ENCODE results near the gene PIK3R3. TPM values are rescaled to one million over a fixed set of nuclear protein-coding genes. Genes with fewer than 3 reads are reported as not detected.
A peak's percentile ranks its signal among the peaks of the same experiment; 100 is the strongest.

The PIK3R3 gene
- total RNA-seq, 1 experiment from 2014 or later: 12.4 TPM

DNA sequence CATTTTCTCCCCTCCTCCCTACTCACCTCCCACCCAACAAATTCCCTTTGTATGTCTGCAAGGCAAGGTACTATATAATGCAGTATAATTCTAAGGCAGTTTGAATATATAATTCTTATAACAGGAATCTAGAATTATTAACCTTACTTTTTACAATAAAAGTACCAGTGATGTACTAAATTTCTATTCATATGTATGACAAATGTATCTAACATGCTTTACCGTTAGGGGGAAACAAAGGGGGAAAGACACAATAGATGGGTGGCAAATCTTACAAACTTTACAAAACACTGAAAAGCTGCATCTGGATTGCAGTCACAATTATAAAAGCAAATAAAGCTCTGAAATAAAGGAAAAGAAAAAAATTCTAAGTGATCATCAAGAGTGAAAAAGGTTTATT is 2.3 kb downstream of the PIK3R3 start:
- no peak overlapping the region for H2BK20ac ChIP-seq (ENCODE audit: low read depth, low read length, poor library complexity, severe bottlenecking)
- H3K79me2 ChIP-seq (ENCODE audit: insufficient read depth, low read length): no peaks in the 10 kb centered on the region; the same call in 1 of the 2 replicates
- no peaks in the 10 kb centered on the region for H3K9me3 ChIP-seq (ENCODE audit: control insufficient read depth, low read depth, low read length)
- Mint-ChIP-seq H3K4me3 (peak overlapping the region; percentile 75 to 90), H3K36me3 (ENCODE audit: insufficient read depth in 1 of 3, low read depth in 3 of 3) (no peaks in the 10 kb centered on the region; a peak in 1 of 7 replicates), H3K27me3 (ENCODE audit: low read depth) (peaks cover 11% of the 10 kb centered on the region), H3K27ac (no peak overlapping the region), H3K9me3 (peaks cover 0 to 3% of the 10 kb centered on the region in 2 experiments; a peak in 1 of 5 replicates), H3K4me1 (peaks cover 26 to 31% of the 10 kb centered on the region in 2 experiments)
- no peak overlapping the region for H3K23ac ChIP-seq (ENCODE audit: insufficient read length, low read depth, low read length)
- H3K23me2 ChIP-seq (ENCODE audit: insufficient read length, low read depth, low read length, poor library complexity, severe bottlenecking): peaks cover 15% of the 10 kb centered on the region
- no peak overlapping the region for H2BK120ac ChIP-seq (ENCODE audit: low read depth, low read length, poor library complexity, severe bottlenecking)
- H3K56ac ChIP-seq (ENCODE audit: insufficient read length, low read depth, low read length): no peak overlapping the region
- no peak overlapping the region for H2BK5ac ChIP-seq (ENCODE audit: insufficient read length, low read length)
- no peak overlapping the region for H3K9ac ChIP-seq (ENCODE audit: extremely low read depth, insufficient read length, low read length)
- no peak for DNase-seq
- no peak overlapping the region for H2AFZ ChIP-seq (ENCODE audit: low read length)
- H3K4ac ChIP-seq (ENCODE audit: low read depth, low read length): no peak overlapping the region
- no peaks in the 10 kb centered on the region for H3K27me3 ChIP-seq (ENCODE audit: insufficient read depth, low read length)
- no peaks in the 10 kb centered on the region for H3K79me1 ChIP-seq (ENCODE audit: insufficient read depth, low read depth, low read length, poor library complexity, severe bottlenecking)
- H3K18ac ChIP-seq (ENCODE audit: insufficient read length, low read depth, low read length): no peak overlapping the region
- H4K20me1 ChIP-seq (ENCODE audit: control insufficient read depth, insufficient read depth, insufficient read length): no peaks in the 10 kb centered on the region
- H2BK12ac ChIP-seq (ENCODE audit: insufficient read length, low read depth, low read length): no peak overlapping the region
- H3K27ac ChIP-seq (ENCODE audit: insufficient read length, low read depth, low read length): no peak overlapping the region
- H2BK15ac ChIP-seq (ENCODE audit: low read depth, low read length): no peak overlapping the region
- no peak overlapping the region for H4K91ac ChIP-seq (ENCODE audit: insufficient read length, low read depth, low read length)
- no peak overlapping the region for H4K8ac ChIP-seq (replicated peaks; ENCODE audit: insufficient read length, low read depth, low read length)
- no peak overlapping the region for H3T11ph ChIP-seq (ENCODE audit: low read length)
- H3K4me2 ChIP-seq (ENCODE audit: insufficient read depth, insufficient read length, low read length): peak overlapping the region; percentile 95
- no peak overlapping the region for H2AK5ac ChIP-seq (ENCODE audit: insufficient read length, low read length)
- no peak overlapping the region for H3K14ac ChIP-seq (ENCODE audit: insufficient read depth, low read length)
- H4K5ac ChIP-seq (ENCODE audit: insufficient read length, low read depth, low read length): no peak overlapping the region
- WGBS (ENCODE audit: extremely low coverage, insufficient read length, low lambda C conversion rate): no CpG with 5 or more reads among the region's 1 CpG
- TF ChIP-seq, protein P1, sequence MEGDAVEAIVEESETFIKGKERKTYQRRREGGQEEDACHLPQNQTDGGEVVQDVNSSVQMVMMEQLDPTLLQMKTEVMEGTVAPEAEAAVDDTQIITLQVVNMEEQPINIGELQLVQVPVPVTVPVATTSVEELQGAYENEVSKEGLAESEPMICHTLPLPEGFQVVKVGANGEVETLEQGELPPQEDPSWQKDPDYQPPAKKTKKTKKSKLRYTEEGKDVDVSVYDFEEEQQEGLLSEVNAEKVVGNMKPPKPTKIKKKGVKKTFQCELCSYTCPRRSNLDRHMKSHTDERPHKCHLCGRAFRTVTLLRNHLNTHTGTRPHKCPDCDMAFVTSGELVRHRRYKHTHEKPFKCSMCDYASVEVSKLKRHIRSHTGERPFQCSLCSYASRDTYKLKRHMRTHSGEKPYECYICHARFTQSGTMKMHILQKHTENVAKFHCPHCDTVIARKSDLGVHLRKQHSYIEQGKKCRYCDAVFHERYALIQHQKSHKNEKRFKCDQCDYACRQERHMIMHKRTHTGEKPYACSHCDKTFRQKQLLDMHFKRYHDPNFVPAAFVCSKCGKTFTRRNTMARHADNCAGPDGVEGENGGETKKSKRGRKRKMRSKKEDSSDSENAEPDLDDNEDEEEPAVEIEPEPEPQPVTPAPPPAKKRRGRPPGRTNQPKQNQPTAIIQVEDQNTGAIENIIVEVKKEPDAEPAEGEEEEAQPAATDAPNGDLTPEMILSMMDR (conservative IDR thresholded peaks at IDR 0.05): no peak
- peaks cover 4% of the 10 kb centered on the region; the same call in 1 of the 2 replicates for H3K4me1 ChIP-seq (ENCODE audit: insufficient read depth, low read length)

Data from H9 (cell line).